Stimulated activated CD4-positive, alpha-beta T cell treated with anti-CD3 and anti-CD28 coated beads, Interleukin-12 subunit alpha, Interleukin-12 subunit beta, amount 100 ng/mL, for 24 hours (primary cell): ENCODE measurements around the gene SLC17A1.

Source experiments
- DNase-seq, 2 experiments: peaks; one replicate each; pipeline ENCODE4 v3.0.0-alpha.2; 2020; ENCODE audit warnings: low read depth in 2 of 2

Gene SLC17A1

DNA sequence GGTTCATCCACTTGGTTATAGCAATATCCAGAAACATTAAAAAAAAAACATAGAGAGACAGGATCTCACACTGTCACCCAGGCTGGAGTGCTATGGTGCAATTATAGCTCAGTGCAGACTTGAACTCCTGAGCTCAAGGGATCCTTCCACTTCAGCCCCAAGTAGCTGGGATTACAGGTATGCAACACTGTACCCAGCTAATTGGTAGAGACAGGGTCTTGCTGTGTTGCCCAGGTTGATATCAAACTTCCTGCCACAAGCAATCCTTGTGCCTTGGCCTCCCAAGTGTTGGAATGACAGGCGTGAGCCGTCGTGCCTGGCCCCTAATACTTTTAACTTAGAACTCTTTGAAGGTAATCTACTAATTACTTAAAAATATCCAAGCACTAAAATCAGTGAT lies 818 bp upstream of the SLC17A1 start:
- no peak for DNase-seq

DNA sequence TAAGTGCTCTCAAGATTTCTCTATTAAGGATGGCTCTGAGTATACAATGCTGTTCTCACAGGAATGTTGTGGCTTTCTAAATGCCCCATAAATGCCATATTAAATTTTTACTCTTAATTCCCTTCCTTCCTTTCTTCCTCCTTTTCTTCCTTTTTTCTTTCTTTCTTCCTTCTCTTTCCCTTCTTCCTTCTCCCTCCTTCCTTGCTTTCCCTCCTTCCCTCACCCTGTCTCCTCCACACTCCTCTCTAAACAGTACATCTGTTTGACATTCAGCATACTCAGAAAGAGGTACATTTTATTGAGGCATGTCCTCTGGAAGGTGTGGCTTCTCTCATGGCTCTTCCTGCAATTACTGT lies 433 bp upstream of the SLC17A1 start:
- no peak for DNase-seq

DNA sequence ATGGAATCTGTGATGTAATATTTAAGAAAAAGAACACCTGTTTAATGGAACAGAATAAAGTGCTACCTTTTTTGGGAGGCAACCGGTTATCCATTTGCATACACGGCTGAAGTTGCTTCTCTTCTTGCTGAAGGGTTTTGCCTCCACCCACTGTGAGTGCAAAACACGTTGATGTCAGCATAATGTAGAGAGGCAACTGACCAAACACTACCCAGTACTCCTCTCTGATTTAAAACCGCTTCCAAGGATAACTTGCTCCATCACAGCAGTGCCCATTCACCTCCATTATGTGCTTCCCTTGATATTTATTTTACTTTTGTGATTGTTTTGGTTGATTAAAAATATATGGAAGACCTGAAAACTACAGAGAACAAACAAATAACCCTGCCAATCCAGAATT lies 1.4 kb downstream of the SLC17A1 start:
- no peak for DNase-seq

DNA sequence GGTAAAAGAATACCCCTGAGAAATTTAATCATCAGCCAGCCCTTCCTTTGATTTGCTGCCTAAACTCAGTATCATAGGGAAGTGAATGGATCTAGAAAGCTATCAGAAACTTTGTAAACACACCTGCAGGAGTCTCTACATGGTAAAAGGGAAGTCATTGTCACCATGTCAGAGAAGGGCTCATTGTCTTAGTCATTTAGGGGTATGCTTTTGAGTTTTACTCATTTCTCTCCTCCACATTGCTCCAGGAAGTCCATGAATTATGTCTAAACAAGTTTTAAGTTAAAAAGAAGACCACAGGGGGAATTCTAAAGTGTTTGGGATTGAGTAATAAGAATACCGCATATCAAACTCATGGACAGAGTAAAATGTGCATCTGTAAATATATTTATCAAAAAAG lies 2.5 kb downstream of the SLC17A1 start:
- DNase-seq: no peak

DNA sequence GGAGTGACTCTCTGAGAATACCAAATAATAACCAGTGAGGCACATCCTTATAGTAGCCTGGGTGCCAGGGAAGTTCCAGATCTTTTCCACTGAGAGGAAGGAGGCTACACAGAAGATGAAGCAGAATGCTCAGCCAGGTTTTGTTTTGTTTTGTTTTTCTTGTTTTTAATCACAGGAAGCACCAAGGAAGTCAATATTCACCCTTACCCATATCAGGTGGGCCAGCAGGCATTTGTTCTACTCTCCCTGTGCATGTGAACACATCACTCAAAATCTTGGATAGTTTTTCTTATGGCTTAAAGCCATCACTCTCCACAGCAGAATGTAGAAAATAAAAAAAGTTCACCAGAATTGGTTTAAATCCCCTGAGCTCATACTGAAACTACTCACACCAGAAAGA lies 10.5 kb downstream of the SLC17A1 start:
- no peak for DNase-seq

DNA sequence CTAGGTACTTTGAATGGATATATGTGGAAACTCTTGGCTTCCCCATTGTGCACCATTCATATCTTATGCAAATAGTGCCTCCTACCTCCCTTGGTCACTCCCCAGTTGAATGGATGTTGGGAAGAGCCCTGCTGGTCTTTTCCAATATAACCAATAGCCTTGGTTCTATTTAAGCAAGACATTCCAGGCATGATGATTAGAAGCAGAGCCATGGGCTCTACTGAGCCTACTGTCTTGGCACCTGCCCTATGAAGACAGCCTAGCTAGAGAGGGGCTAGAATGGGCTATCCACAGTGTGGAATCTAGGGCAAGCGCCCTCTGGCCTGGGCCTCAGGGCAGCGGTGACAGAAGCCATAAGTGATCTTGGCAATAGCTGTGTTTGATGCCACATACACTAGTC lies 15.6 kb downstream of the SLC17A1 start:
- no peak for DNase-seq

DNA sequence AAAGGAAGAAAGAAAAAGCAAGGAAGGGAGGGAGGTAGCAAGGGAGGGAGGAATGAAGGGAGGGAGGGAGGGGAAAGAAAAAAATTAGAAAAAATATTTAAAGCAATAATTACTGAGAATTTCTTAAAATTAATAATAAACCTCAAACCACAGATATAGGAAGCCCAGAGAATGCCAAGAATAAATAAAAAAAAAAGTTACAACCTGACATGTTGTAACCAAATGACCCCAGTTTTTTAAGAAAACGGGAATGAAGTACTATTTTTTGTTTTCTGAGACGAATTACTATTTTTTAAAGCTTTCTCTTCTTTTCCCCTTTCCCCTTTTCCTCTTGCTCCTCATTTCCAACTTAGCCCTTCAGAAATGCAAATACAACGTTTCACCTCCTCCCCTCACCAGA lies 16.7 kb downstream of the SLC17A1 start:
- DNase-seq: no peak

DNA sequence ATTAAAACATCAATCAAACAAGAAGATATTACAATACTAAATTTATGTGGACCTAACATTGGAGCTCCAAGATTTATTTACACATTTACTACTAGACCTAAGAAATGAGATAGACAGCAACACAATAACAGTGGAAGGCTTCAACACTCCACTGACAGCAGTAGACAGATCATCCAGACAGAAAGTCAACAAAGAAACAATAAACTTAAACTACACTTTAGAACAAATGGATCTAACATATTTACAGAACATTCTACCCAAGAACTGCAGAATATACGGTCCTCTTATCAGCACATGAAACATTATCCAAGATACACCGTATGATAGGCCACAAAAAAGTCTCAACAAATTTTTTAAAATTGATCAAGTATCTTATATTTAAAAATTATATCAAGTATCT lies 27.0 kb downstream of the SLC17A1 start:
- DNase-seq: no peak

DNA sequence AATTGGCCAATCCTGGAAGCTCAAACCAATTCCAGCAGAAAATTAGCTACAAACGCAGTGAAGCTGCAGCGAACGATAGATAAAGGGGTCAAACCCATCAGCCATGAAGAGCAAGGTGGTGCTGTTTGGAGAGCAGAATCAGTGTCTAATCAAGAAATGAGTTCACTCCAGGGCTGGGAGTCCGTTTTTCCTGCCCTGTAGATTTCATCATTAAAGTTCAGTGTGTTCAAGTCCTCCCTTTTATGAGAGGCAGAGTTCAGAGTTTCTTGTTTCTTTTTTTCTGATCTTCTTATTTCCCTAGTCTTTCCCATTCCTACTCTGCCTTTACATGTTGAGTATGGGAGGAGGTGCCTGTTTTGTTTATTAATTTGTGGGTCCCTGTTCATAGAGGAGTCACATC lies 30.4 kb downstream of the SLC17A1 start:
- no peak for DNase-seq

DNA sequence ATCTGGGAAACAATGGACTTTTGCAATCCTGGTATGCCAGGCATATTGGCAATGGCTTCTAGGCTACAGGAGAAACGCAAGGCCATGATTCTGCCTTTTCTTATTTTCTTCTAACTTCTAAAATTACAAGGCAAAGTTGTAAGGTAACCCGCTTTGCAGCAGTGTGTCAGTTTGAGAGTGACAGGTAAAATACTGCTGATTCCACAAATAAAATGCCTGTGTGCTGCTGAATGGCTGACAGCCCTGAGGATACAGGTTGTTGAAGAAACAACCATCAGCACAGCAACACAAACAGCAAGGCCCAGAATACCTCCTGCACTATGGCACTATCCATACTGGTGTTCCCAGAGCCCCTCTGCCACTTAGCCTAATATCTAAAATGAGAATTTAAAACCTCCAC lies 37.1 kb downstream of the SLC17A1 start:
- DNase-seq: no peak

DNA sequence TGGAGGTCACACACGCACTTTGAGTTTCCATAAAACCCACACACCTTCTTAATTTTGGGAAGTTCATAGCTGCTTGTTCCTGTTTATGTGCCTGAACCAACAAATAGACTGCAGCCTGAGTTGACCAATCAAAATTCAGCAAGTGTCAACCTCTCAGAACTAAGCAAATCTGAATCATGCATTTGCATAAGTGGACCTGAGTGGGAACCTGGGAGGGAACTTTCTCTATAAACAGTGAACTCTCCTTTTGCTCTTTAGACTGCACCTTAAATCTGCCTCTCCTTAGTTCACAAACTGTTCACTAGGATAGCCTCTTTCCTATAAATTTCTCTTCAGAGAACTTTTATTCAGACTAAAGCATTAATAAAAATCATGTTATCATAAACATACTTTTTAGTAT lies 37.9 kb downstream of the SLC17A1 start:
- no peak for DNase-seq

DNA sequence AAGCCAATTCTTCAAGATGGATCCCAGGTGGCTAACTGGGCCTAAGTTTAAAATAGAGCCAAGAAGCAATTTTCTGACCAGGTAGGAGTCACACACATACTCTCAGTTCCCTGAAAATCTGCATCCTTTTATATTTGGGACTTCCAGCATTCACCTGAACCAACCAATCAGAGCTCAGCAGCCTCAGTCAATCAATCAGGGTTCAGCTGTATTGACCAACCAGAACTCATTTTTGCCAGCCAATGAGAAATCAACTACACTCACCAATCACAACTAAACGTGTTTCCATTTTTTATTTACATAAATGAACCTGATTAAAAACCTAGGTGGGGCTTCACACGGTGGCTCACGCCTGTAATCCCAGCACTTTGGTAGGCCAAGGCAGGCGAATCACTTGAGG lies 39.8 kb downstream of the SLC17A1 start:
- no peak for DNase-seq

DNA sequence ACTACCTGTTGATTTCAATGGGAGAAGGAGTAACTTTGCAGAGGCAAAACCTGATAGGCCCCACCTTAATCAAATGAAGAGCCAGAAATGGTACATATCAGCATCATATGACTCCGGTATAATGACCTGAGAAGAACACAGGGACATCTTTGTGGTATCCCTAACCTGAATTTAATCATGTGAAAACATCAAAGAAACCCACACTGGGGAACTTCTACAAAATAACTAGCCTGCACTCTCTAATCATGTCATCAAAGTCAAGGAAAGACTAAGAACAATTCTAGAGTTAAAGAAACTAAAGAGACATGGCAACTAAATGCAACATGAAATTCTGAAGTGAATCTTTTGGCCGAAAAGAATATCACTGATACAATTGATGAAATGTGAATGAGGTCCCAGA lies 42.4 kb downstream of the SLC17A1 start:
- DNase-seq: no peak

DNA sequence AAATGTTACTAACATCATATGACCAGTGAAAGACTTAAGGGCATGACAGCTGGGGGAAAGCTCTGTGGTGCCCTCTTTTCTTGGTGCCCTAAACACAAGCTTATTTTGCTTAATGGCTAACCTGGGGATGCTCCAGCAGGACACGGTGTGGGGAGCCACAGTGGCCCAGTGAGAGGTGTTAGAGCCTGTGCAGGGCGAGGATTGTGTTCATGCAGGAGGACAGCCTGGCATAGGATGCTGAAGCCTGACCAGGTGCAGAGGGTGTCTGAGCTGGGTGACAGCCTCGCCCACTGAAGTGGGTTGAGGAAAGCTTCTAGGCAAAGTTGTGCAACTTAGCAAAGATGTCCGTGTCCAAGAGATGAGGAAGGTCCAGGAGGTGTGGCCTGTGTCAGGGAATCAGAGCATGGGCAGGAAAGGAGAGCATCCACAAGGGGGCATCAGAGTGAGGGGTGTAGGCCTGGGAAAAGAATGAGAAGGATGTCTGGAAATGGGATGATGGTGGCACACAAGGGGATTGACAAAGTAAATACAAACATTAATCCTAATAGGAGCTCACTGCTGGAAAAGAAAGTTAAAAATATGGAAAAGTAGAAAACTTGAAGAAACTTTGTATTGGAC lies 43.4 kb downstream of the SLC17A1 start:
- peak in 1 of 2 experiments; percentile 32 for DNase-seq

DNA sequence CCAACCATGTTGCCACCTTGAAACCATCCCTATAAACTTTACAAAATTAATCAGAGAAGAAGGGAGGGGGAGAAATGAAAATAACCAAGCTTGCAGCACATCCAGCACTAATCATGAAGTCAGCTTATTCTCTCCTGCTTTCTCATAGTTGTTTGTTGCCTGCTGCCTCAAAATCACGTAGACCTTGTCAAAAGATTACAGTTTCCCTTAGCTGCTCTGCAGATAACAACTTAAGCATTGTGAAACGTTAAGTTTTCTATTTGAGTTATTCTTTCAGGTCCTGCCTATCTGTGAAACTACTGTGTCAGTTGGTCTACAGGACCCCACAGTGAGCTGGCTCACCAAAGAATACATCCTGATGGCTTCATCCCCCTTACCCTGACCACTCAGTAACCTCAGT lies 44.4 kb downstream of the SLC17A1 start:
- DNase-seq: no peak

DNA sequence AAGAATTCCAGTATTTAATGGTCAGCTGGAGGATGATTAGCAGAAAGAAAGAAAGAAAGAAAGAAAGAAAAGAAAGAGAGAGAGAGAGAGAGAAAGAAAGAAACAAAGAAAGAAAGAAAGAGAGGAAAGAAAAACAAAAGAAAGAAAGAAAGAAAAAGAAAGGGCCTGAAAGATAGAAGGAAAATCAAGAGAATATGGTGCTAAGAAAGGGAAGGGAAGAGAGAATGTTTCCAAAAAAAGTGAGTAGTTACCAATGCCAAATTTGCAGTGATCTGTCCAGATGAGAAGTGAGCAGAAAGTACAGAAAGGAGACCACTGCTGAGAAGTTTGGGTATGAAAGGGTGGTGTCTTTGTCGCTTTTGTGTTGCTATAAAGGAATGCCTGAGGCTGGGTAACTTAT lies 50.7 kb downstream of the SLC17A1 start:
- no peak for DNase-seq

DNA sequence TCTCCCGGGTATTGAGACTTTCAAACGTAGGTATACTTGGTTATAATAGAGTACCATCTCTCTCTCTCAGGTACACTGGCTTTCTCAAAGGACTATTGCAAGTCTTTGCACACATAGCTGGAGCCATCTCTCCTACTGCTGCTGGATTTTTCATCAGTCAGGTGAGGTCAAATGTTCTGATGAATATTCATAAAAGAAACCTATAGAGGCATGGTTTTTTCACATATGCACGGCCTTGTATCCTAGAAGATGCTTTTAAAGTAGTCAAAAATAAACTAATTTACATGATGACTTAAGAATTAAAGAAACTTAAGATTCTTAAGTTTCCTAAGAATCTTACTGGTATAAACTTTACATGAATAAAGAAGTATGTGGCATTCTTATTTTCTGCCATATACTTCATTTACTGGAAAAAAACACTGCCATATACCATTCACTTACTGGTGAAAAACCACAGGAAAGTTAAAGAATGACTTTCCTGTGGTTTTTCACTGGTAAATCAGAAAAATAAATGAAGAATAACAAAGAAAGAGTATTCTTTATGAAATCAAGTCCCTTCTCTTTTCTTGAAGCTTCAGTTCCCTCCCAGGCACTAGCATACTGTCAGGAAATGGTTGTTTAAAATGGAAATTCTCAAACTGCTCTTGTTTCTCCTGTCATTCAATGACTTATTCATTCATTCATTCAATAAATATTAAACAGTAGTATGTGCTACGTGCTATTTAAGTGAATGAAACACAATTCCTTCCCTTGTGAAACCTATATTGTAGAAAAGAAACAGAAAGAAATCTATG lies 53.8 kb downstream of the SLC17A1 start:
- no peak for DNase-seq

DNA sequence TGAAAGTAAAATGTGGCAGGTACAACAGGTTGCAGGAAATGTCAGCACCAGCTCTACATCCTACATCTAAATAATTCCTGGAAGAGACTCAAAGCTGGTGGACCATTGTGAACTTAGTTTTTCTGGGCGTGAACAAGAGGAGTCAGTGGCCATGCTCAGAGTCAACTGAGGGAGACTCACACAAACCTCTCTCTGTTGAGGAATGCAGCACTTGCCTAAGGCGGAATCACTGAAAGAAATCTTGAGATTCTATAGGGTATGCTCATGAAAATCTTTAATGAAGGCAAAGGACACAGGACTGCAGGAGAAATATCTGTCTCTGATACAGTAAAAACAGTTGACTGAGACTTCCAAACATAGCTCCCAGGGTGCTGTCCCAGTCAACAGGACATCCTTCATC lies 54.8 kb downstream of the SLC17A1 start:
- DNase-seq: no peak

DNA sequence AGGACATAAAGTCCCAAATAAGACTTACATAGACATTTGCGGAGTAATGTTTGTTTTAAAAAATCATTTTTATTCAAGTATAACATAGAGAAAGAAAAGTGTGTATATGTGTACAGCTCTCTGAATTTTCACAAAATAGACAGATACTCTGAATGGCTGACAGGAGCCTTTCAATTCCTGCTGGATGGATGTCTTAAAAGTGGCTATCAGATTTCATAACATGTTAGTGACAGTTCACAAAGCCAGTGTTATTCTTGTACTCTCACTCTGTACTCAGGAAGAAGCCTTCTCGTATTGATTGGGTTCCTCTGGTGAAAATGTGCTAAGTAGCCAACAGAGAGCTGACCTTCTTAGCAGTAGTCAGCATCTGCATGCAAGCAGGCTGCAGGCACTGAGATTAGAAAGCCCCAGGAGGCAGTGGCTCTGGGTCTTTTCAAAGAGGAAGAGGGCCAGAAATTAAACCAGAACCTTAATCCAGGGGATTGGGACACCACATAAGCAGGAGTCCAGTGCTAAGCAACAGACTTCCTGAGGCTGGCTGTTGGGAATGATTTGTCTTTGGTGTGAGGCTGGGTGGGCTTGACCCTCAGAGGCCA lies 57.6 kb downstream of the SLC17A1 start:
- DNase-seq: no peak

DNA sequence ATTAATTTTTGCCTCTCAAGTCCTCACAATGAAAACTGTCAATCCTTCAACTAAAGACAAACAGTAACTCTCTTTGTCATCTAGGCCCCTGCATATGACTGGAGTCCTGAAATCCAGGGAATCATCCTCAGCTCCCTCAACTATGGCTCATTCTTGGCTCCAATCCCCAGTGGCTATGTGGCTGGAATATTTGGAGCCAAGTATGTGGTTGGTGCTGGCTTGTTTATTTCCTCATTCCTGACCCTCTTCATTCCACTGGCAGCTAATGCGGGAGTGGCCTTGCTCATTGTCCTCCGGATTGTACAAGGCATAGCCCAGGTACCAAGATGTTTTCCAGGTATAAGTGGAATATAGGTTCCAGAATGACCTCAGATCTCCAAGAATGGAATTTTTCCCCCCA lies 61.9 kb downstream of the SLC17A1 start:
- no peak for DNase-seq

DNA sequence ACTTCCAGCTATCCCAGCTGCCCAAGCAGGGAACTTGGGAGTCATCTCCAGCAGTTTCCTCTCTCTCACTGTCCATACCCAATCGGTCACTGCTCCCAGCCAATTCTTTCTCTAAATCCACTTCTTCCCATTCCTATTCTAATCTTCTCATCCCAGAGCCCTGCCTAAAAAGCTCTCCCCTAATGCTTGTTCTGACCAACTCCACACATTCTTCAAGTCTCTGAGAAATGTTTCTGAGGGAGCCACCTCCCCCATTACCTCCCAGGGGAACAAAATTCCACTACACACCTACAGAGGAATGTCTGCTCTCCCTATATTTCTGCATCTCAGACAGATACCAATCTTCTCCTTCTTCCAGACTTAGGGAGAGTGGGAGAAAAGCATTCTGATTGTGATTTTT lies 63.3 kb downstream of the SLC17A1 start:
- no peak for DNase-seq

DNA sequence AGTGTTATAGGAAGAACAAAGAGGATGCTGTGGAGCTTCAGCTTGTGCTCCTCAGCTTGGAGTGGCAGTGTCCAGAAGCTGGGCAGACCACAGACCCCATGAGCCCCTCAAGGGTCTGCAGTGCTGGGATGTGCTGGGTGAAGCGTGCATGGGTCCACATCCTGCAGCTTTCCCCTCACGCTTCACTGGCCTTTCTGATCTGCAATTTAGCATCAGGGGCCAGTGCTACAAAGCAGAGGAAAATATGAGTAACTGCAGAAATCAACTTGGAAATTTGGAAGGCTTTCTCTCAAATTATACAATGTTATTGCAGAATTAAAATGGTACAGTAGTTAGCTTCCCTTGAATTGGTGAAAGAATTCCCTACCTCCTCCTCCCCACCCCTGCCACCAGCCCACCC lies 67.2 kb downstream of the SLC17A1 start:
- no peak for DNase-seq

DNA sequence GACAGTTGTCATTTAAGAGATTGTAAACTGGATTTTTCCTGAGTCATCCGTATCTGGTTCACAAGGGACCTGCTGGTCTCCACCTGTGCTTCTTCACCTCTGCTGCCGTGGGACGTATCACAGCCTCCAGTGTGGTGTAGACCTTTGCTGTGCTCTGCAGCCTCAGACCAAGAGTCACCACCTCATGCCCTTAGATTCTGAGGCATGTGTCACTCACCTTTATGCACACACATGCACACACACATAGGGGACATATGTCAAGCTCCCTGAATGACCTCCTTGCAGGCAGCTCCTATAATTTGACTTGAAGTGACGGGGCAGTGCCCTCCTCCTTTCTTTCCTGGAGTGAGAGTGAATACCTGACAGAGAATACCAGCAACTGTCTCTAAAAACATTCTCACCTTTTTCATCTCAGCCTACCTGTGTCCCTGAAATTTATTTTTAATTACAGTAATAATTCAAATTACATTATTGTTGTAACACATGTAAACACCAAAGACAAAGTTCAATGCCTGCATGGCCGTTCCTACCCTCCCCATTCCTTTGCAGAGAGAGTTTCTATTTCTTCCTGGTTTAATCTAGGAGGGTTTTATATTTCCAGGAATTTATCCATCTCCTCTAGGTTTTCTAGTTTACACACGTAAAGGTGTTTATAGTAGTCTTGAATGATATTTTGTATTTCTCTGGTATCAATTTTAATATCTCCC lies 73.8 kb downstream of the SLC17A1 start:
- DNase-seq: no peak
